Esophagus squamous epithelium (tissue), 4 donors: ENCODE measurements around the gene GALNT17.

Source experiments
- CTCF ChIP-seq, 6 experiments: fragments of 450-650 bp in 4 of 6; fragments of 200-600 bp in 2 of 6; sonication (generic) in 2 of 6; IDR thresholded peaks; one replicate each; pipeline ENCODE4 v1.5.1; 2016 to 2019; ENCODE audit warnings: antibody characterized with exemption in 6 of 6, mild to moderate bottlenecking in 4 of 6, moderate library complexity in 4 of 6
- POLR2A ChIP-seq, 4 donors: fragments of 450-650 bp; IDR thresholded peaks; one replicate each; pipeline ENCODE4 v1.6.1; 2017; ENCODE audit warnings: antibody characterized with exemption in 4 of 4, mild to moderate bottlenecking in 4 of 4, moderate library complexity in 3 of 4

- TF ChIP-seq CTCF (IDR thresholded peaks at IDR 0.05), result no peak
- TF ChIP-seq POLR2A (IDR thresholded peaks at IDR 0.05), result no peak
These were observed 584.7 kb downstream of the GALNT17 start for GRCh38 chr7:71716690-71717089.
